Non-pigmented ciliary epithelial cell (primary cell): ENCODE data around the gene SMC6.

Source experiments
- DNase-seq: peaks from one replicate; pipeline ENCODE4 v3.0.0-alpha.2; 2010; ENCODE audit warnings: low read depth

SMC6 gene

GRCh38 chr2:17753803-17754663 is at the start of gene SMC6, which contains the start of gene GEN1:
SMC6 (minus strand) TSS chr2:17753810; CDS start chr2:17745946, 7,864 bp downstream.
GEN1 (plus strand) TSS chr2:17754138; CDS start chr2:17759944, 5,806 bp downstream.
- DNase-seq, result peak; percentile 32

GRCh38 chr2:17800693-17801458 is 47.3 kb upstream of the SMC6 start:
- no peak for DNase-seq

DNA sequence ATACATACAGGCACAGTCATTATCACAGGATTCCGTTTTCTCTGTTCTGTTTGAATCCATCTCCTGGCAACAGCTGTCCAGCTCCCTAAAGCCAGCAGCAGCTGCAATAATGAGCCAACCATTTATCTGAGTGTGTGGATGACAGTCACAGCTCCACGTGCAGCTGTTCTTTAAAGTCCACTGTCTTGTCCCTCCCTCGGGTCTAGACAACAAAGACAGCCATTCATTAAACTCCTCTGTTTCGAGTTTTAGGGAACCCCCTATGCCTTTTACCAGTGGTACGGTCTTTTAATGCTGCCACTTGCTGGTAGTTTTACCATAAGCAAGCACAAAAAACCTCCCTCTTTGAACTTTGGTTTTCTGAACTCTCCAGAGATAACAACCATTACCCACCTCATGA is 46.6 kb upstream of the SMC6 start:
- no peak for DNase-seq

GRCh38 chr2:17799301-17800120 is 45.9 kb upstream of the SMC6 start:
- no peak for DNase-seq

GRCh38 chr2:17798338-17798737 is 44.7 kb upstream of the SMC6 start:
- no peak for DNase-seq

- DNase-seq, result no peak
Observed at GRCh38 chr2:17795309-17795708, 41.7 kb upstream of the SMC6 start.

- no peak for DNase-seq
Observed at GRCh38 chr2:17793803-17794354, 40.3 kb upstream of the SMC6 start.

GRCh38 chr2:17793296-17793695 is 39.7 kb upstream of the SMC6 start:
- DNase-seq, result no peak

DNA sequence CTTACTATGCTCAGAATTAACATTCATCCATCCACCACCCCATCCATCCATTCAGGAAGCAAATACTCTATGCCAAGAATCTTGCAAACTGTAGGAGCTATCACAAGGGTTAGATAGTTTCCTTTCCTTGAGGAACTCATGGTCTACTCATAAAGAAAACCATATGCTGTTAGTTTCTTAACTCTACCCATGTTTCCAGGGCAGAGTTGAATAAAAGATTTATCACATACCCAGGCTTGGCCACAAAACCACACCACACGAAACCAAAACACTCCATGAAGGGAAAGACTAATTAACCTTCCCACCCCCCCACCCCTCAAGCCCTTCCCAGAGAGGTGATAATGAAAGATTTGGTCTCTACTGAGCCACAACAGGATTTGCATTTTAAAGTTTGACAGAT is 38.9 kb upstream of the SMC6 start:
- no peak for DNase-seq

GRCh38 chr2:17791817-17792130 is 38.2 kb upstream of the SMC6 start:
- no peak for DNase-seq

DNA sequence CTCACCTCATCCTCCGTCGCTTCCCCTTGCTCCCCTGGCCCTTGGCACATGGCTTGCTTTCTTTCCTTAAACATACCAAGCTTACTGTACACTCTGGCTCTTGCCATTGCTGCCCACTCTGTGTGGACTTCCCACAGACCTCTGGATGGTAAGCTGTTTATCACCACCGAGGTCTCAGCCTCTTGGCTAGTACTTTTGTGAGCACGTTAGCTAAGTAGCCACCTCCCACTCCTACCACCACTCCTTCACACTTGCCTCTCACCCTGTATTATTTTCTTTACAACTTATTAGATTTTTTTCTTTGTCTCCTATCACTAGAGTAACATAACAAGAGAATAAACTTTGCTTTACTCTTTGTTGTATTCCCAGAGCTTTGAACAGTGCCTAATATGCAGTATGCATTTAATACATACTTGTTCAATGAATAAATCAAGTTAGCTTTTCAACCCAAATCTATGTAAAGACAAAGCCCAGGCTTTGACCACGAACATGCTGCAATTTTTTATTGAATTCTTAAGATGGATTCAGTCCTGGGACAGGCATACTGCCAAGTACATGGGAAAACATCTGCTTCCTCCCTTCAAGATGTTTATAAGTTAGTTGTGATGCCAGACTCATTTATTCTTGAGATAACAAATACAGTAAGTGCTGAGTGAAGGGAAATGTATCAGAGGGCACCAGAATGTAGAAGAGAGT is 37.7 kb upstream of the SMC6 start:
- DNase-seq, result peak; percentile 49

DNA sequence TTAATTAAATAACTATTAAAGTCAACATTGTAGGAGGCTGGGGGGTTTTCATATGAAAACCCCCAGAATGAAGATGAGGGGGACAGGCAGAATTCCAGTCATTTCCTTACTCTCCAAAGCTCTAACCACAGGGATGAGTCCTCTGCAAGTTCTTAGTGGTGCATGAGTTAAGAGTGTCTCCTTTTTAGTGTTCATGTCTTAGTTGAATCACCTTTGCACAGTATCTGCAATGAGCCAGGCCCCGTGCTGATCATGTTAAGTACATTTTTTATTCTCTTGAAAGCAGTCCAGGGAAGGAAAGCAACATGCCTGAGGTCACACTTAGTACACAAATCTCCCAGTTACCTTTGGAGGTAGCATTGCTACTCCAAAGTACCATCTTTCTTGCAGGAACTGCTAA is 36.9 kb upstream of the SMC6 start:
- DNase-seq, result no peak

DNA sequence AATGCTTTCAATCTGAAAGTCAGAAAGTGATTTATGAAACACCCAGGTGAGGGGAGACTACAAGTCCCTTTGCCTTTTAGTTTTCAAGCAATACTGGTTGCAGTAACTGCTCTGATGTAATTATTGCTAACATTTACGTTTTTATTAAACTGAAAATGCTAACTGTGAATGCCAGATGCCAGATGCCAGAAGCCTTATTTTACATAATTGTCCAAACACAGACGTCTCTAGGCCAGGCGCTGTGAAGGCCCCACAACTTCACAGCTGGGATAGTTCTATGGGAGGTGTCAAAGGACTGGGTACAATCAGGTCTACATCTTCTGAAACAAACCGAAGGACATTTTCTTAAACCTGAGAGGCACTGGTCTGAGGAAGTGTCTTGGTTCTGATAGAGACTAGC is 35.2 kb upstream of the SMC6 start:
- no peak for DNase-seq

DNA sequence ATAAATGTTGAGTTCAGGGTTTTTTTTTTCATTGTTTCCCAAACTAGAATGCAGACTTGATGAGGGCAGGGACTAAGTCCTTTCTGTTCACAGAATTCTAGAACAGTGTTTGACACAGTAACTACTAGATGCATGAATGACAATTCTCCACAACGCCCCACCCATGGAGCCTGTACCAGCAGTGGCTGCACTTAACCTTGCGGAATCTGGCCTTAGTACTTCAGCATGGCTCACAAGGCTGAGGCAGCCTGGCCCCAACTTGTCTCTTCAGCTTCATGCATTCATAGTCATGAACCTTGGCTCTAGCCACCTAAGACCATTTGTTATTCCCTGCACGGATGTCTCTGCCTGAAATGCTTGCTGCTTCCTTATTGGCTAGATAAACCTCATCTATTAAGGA is 33.1 kb upstream of the SMC6 start:
- no peak for DNase-seq

DNA sequence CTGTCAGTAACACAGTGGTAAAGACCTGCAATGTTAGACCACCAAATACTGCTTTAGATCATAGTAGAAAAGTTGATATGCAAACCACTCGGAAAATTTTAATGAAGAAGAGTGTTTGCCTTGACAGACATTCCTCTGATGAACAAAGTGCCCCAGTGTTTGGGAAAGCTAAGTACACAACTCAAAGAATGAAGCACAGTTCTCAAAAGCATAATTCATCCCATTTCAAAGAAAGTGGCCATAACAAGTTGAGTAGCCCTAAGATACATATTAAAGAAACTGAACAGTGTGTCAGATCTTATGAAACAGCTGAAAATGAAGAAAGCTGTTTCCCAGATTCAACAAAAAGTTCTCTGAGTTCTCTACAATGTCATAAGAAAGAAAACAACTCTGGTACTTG is 27.9 kb upstream of the SMC6 start:
- no peak for DNase-seq

DNA sequence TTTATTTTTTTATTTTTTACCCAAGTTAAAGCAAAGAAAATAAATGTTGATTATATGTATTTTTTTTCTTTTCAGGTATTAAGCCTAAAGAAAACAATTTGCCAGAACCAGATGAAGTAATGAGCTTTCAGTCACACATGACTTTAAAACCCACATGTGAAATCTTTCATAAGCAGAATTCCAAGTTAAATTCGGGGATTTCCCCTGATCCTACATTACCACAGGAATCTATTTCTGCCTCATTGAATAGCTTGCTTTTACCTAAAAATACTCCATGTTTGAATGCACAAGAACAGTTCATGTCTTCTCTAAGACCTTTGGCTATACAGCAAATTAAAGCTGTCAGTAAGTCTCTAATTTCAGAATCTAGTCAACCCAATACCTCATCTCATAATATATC is 26.9 kb upstream of the SMC6 start:
- DNase-seq, result peak; percentile 35

- DNase-seq, result no peak
Observed at GRCh38 chr2:17772532-17772931, 18.9 kb upstream of the SMC6 start.

DNA sequence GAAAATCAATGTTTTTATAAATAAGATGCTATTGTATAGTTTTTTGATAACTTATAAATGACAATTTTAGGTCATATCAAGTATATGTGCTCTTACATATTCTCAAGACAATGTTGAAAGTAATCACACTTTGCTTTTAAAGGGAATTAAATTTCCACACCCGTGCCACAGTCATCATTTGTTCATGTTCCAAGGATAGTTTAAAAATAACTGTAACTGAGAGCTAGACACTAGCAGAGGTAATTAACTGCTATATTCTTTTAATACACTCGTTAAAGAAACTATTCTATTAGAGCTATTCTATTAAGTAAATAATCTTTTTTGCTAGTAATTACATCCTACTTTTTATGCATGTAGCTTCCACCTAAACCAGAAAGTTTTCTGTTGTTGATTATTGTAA is 18.3 kb upstream of the SMC6 start:
- DNase-seq, result no peak

GRCh38 chr2:17768894-17769293 is 15.3 kb upstream of the SMC6 start:
- DNase-seq, result no peak

- DNase-seq, result no peak
Observed at GRCh38 chr2:17765398-17765797, 11.8 kb upstream of the SMC6 start.

GRCh38 chr2:17763641-17764333 is 10.2 kb upstream of the SMC6 start:
- no peak for DNase-seq
